GM15510 (cell line): Measurements from ENCODE around the gene ANGPTL2.

Experiments
- POLR2A ChIP-seq: IDR thresholded peaks from 3 replicates; pipeline ENCODE4 v1.6.1; 2011; ENCODE audit warnings: borderline replicate concordance; ENCODE audit not compliant: insufficient read length; ENCODE audit errors: extremely low read depth

Gene ANGPTL2

GRCh38 chr9:127085186-127085585, 37.2 kb downstream of the ANGPTL2 start:
- no peak for TF ChIP-seq POLR2A

DNA sequence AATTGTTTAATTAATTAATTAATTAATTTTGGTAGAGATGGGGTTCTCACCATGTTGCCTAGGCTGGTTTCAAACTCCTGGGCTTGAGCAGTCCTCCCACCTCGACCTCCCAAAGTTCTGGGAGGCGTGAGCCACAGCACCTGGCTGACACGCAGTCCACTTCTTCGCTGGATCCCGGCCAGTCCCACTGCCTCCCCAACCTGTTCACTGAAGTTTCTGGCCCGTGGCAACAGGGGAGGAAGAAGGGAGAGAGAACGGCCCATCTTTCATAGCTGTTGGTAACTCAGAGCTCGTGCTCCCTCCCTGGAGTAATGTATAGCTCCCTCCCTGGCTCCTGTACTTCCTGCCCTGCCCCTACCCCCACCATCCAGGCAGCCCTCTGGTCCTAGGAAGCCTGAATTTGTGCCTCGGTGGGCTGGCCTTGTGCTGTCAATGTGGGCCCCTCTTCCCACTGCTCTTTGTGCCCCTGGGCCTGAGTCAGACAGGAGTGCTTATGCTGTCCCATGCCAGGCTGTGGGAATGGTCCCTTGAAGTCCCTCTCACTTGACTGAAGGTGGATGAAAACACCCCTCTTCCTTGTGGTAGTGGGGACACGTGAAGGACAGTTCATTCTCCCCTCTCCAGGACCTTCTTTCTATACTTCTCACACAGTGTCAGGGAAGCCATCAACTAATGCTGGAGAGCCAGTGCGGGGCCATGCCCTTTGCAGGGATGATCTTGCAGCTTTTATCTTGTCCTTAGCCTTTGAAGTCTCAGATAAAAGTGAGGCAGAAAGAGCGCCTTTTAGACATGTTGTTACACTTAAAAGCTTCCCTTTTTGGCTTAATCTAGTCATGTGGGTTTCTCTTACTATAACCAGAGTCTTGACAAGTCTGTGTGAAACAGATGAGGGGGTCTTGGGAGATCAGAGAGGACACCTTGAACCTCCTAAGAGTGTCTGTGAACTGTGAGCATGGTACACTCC, 38.1 kb downstream of the ANGPTL2 start:
- TF ChIP-seq POLR2A, result no peak

- no peak for TF ChIP-seq POLR2A
These were observed 39.1 kb downstream of the ANGPTL2 start for GRCh38 chr9:127083138-127083980.

DNA sequence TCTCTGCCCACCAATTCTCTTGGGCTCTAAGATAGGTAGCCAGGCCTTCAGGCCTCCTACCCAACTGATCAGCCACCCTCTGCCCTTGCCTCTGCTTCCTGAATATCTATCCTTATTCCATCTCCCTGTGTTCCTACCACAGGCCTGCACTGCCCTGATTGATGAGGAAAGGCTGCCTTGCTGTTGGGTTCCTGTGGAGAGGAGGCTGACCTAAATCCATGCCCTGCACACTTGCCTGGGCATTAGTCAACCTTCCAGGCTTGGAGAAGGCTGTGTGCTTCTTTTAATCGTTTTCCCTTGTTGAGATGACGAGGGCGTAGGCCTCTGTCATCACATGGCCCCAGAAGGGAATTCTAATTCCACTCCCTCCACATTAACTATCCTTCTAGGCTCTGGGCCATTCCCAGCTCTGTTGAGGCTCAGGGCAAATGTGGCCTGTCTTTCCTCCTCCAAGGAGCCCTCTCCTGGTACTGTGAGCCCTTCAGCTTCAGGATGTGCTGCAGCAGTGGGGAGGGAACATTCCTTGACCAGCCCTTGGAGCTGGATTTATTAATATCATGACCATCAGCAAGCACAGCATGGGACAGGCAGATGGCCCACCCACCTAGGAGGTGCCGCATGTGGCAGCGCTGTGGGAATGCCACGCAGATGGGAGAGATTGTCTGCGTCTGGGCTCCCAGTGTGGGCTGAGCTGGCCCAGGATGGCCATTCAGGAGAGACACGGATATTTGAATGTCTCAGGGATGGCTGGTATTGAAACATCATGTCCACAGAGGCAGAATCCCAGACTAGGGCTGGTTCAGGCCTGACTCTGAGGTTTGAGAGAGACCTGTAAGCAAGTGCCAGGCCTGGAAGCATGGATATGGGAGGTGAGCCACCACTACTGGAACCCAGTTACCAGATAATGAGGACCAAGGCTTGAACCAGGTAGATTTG, 40.9 kb downstream of the ANGPTL2 start:
- TF ChIP-seq POLR2A, result no peak

DNA sequence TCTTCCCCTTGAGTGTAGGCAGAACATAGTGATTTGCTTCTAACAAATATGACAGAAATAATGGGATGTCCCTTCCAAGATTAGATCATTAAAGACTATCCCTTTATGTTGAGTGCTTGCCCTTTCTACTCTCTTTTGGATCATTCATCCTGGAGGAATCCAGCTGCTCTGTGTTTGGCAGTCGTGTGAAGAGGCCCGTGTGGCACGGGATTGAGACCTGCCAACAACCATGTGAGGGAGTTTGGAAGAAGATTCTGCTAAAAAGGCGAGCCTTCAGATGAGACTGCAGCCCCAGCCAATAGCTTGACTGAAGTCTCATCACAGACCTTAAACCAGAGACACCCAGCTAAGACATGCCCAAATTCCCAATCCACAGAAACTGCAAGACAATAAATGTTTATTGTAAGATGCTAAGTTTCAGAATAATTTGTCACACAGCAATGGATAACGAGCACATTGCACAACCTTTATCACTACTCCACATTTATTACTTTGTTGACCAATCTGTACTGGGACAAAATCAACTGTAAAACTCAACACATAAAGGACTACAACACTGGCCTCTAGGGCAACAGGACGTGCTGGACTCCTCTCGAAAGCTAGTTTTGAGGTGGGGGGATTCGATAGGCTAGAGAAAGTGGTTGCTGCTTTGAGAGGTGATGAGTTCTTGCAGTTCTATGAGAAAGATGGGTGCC, 42.8 kb downstream of the ANGPTL2 start:
- no peak for TF ChIP-seq POLR2A

DNA sequence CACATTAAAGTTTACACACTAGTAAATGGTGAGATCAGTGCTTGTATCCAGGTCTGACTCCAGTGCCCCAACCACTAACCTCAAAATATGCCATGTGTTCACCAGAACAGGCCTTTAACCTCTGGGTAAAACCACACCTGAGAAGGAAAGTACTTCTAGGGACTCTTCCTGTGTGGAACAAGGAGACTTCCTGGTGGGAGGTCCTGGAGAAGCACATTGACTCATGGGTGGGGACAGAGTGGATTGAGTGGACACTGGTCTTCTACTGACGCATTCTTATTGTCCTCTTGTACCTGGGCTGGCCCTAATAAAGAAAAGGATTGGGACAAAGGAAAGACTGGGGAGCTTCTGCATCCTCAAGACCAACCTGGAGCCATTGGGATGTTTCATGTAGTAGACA, 43.4 kb downstream of the ANGPTL2 start:
- TF ChIP-seq POLR2A, result no peak

DNA sequence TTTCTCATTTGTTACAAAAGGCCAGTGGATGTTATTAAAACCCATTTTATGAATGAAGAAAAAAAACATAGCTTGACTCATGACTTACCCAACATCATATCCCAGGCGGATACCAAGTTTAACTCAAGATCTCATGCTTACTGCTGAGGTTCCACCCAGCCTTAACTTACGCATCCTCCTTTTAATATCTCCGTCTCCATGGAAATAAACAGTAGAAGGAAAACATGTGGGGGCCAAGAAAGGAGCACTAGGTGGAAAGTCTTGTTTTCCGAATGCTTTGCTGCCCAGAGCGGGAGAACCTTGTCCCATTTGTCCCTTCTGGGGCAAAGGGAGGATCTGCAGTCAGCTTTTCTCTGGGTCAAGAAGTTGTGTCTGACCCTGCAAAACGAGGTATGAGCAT, 44.1 kb downstream of the ANGPTL2 start:
- no peak for TF ChIP-seq POLR2A

GRCh38 chr9:127077644-127077946, 44.8 kb downstream of the ANGPTL2 start:
- no peak for TF ChIP-seq POLR2A

- TF ChIP-seq POLR2A, result no peak
These were observed 45.4 kb downstream of the ANGPTL2 start for GRCh38 chr9:127076860-127077643.

DNA sequence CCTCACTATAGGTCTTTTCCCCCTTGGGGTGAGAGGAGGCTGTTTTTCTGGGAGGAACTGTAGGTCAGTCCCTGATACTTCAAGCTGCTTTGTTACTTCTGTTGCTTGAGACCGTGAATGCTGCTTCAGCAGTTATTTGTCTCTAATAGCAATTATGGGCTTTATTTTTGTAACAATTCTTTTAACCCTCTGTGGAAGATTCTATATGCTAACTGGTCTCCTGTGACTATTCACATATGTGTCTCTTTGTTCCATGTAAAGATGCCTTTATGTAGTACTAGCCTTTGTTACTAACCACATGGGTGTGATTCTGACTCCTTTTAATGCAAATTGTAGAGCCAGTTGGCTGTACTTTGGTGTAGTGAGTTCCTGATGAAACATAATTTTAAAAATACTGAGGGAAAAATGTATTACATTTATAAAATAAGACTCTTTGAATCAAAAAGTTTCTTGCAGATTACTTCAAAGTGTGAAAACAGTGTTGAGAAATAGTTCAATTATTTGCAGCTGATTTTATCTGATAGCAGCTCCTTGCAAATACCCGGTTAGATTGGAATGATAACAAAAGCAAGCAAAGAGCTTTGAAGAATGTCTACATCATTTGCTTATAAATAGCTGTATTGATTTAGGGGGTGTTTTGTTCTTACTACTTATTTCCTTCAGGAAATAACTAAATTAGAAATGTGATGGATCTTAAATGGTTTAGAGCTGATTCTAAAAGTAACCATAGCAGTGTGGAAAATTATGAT, 46.6 kb downstream of the ANGPTL2 start:
- no peak for TF ChIP-seq POLR2A

GRCh38 chr9:127074561-127075548, 47.6 kb downstream of the ANGPTL2 start:
- TF ChIP-seq POLR2A, result no peak
